ENCODE data around the gene EYS.

The EYS gene

GRCh38 chr6:64064919-64065318 lies 1642.1 kb downstream of the EYS start:
- in situ Hi-C loops (cut with MboI; ENCODE audit: low pct_unique_long_range_greater_than_20kb, low sequenced_read_pairs, unreplicated experiment): no loop called here
- no peak for DNase-seq (ENCODE audit: low spot score)
- no peak for TF ChIP-seq CTCF (IDR thresholded peaks at IDR 0.05; ENCODE audit: extremely low read depth, insufficient read depth, missing control alignments)

- in situ Hi-C loops (cut with MboI; ENCODE audit: low pct_unique_long_range_greater_than_20kb, low sequenced_read_pairs, unreplicated experiment): no loop called here
- no peak for DNase-seq (ENCODE audit: low spot score)
- TF ChIP-seq CTCF (IDR thresholded peaks at IDR 0.05; ENCODE audit: extremely low read depth, insufficient read depth, missing control alignments): no peak
Observed at GRCh38 chr6:64062960-64063683, 1643.9 kb downstream of the EYS start.

GRCh38 chr6:64054861-64055260 lies 1652.2 kb downstream of the EYS start:
- TF ChIP-seq CTCF (IDR thresholded peaks at IDR 0.05; ENCODE audit: extremely low read depth, insufficient read depth, missing control alignments): no peak
- DNase-seq (ENCODE audit: low spot score): no peak
- in situ Hi-C loops (cut with MboI; ENCODE audit: low pct_unique_long_range_greater_than_20kb, low sequenced_read_pairs, unreplicated experiment): no loop called here

- TF ChIP-seq CTCF (IDR thresholded peaks at IDR 0.05; ENCODE audit: extremely low read depth, insufficient read depth, missing control alignments): no peak
- in situ Hi-C loops (cut with MboI; ENCODE audit: low pct_unique_long_range_greater_than_20kb, low sequenced_read_pairs, unreplicated experiment): no loop called here
Observed at GRCh38 chr6:64050590-64050989, 1656.4 kb downstream of the EYS start.

GRCh38 chr6:64049736-64050135 lies 1657.3 kb downstream of the EYS start:
- no peak for TF ChIP-seq CTCF (IDR thresholded peaks at IDR 0.05; ENCODE audit: extremely low read depth, insufficient read depth, missing control alignments)
- DNase-seq (ENCODE audit: low spot score): no peak
- in situ Hi-C loops (cut with MboI; ENCODE audit: low pct_unique_long_range_greater_than_20kb, low sequenced_read_pairs, unreplicated experiment): no loop called here

More at GRCh38 chr6:64050590-64050989, 1656.4 kb downstream of the EYS start:
- no peak for DNase-seq (ENCODE audit: low spot score)

GRCh38 chr6:64046746-64047208 lies 1660.2 kb downstream of the EYS start:
- no peak for DNase-seq (ENCODE audit: low spot score)
- TF ChIP-seq CTCF (IDR thresholded peaks at IDR 0.05; ENCODE audit: extremely low read depth, insufficient read depth, missing control alignments): no peak

More at GRCh38 chr6:64046746-64047208, 1660.2 kb downstream of the EYS start:
- in situ Hi-C loops (cut with MboI; ENCODE audit: low pct_unique_long_range_greater_than_20kb, low sequenced_read_pairs, unreplicated experiment): no loop called here
